ENCODE results near the gene NRXN2. TPM values are rescaled to one million over a fixed set of nuclear protein-coding genes. Genes with fewer than 3 reads are reported as not detected.

Gene NRXN2
- polyA plus RNA-seq, 3 donors: 0.07 TPM; not detected in 2

- Histone ChIP-seq H3K79me2 (ENCODE audit: insufficient read depth, low read length) (peaks cover 8% of the 10 kb centered on the region), H3K9ac (ENCODE audit: insufficient read depth, low read length, poor library complexity, severe bottlenecking) (no peak overlapping the region), H4K20me1 (ENCODE audit: insufficient read depth, low read length) (peaks cover 62% of the 10 kb centered on the region), H2AFZ (ENCODE audit: insufficient read depth, low read depth, low read length, poor library complexity, severe bottlenecking) (no peak overlapping the region), H3K27ac (ENCODE audit: low read depth in 1 of 2, low read length in 2 of 2) (no peak overlapping the region), H3K36me3 (replicated peaks in 1 of 2; ENCODE audit: control insufficient read depth in 1 of 2, insufficient read depth in 2 of 2, low read length in 2 of 2) (peaks cover 40 to 59% of the 10 kb centered on the region in 2 donors), H3K4me3 (replicated peaks in 1 of 3; ENCODE audit: low read depth in 2 of 3, low read length in 3 of 3) (no peak overlapping the region), H3K9me3 (replicated peaks in 1 of 2; ENCODE audit: control insufficient read depth in 1 of 2, insufficient read depth in 1 of 2, low read length in 2 of 2) (no peaks in the 10 kb centered on the region), H3K4me2 (replicated peaks; ENCODE audit: extremely low read depth, low read length, poor library complexity, severe bottlenecking) (no peak overlapping the region), H3K4me1 (ENCODE audit: control insufficient read depth in 1 of 2, insufficient read depth in 2 of 2, low read length in 2 of 2) (peaks cover 15 to 32% of the 10 kb centered on the region in 2 donors), H3K27me3 (ENCODE audit: control insufficient read depth in 2 of 2, insufficient read depth in 2 of 2, low read length in 2 of 2) (peaks cover 5 to 7% of the 10 kb centered on the region in 2 donors)
- 94% methylated on average over 3 of the region's 7 CpGs for WGBS (ENCODE audit: insufficient coverage)
- Mint-ChIP-seq H3K36me3 (peaks cover 44 to 54% of the 10 kb centered on the region in 2 donors), H3K27me3 (ENCODE audit: low read depth in 3 of 3) (peaks cover 7 to 9% (median 8%) of the 10 kb centered on the region in 3 donors), H3K4me3 (no peak overlapping the region), H3K4me1 (peaks cover 24% of the 10 kb centered on the region), H3K27ac (no peak overlapping the region), H3K9me3 (no peaks in the 10 kb centered on the region)
- TF ChIP-seq, protein P1, sequence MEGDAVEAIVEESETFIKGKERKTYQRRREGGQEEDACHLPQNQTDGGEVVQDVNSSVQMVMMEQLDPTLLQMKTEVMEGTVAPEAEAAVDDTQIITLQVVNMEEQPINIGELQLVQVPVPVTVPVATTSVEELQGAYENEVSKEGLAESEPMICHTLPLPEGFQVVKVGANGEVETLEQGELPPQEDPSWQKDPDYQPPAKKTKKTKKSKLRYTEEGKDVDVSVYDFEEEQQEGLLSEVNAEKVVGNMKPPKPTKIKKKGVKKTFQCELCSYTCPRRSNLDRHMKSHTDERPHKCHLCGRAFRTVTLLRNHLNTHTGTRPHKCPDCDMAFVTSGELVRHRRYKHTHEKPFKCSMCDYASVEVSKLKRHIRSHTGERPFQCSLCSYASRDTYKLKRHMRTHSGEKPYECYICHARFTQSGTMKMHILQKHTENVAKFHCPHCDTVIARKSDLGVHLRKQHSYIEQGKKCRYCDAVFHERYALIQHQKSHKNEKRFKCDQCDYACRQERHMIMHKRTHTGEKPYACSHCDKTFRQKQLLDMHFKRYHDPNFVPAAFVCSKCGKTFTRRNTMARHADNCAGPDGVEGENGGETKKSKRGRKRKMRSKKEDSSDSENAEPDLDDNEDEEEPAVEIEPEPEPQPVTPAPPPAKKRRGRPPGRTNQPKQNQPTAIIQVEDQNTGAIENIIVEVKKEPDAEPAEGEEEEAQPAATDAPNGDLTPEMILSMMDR (IDR thresholded peaks at IDR 0.05): no peak
- DNase-seq: no peak
- intact Hi-C loops (cut with micrococcal nuclease): no loop called here
These were observed 4.0 kb upstream of the NRXN2 start for GRCh38 chr11:64726867-64727530.

DNA sequence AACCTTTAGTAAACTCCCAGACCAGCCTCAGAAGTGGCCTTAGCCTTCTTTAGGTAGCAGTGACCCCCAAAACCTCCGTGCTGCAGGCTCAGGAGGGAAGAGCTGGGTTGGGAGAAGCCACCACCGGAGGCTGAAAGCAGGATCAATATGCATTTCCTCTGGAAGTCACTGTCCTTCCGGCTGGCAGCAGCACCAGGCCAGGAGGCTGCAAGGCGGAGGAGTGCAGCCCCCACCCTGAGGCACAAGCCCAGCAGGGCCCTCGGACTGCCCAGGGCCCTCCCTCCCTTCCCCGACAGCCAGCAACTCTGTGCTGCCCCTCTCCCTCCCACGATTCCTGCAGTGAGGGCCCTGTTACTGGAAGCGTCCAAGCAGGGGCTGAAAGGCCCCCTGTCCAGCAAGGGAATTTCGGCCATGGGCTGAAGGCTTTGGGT, 3.2 kb upstream of the NRXN2 start:
- Mint-ChIP-seq H3K4me3 (no peak overlapping the region), H3K4me1 (peaks cover 24% of the 10 kb centered on the region), H3K9me3 (no peaks in the 10 kb centered on the region), H3K36me3 (peaks cover 37 to 47% of the 10 kb centered on the region in 2 donors), H3K27ac (no peak overlapping the region), H3K27me3 (ENCODE audit: low read depth in 3 of 3) (peaks cover 13 to 16% (median 15%) of the 10 kb centered on the region in 3 donors)
- Histone ChIP-seq H3K4me2 (replicated peaks; ENCODE audit: extremely low read depth, low read length, poor library complexity, severe bottlenecking) (no peak overlapping the region), H3K36me3 (replicated peaks in 1 of 2; ENCODE audit: control insufficient read depth in 1 of 2, insufficient read depth in 2 of 2, low read length in 2 of 2) (peaks cover 33 to 52% of the 10 kb centered on the region in 2 donors), H2AFZ (ENCODE audit: insufficient read depth, low read depth, low read length, poor library complexity, severe bottlenecking) (no peak overlapping the region), H3K9ac (ENCODE audit: insufficient read depth, low read length, poor library complexity, severe bottlenecking) (no peak overlapping the region), H3K79me2 (ENCODE audit: insufficient read depth, low read length) (peaks cover under 1% of the 10 kb centered on the region), H3K27me3 (ENCODE audit: control insufficient read depth in 2 of 2, insufficient read depth in 2 of 2, low read length in 2 of 2) (peaks cover 5 to 14% of the 10 kb centered on the region in 2 donors), H3K9me3 (replicated peaks in 1 of 2; ENCODE audit: control insufficient read depth in 1 of 2, insufficient read depth in 1 of 2, low read length in 2 of 2) (no peaks in the 10 kb centered on the region), H4K20me1 (ENCODE audit: insufficient read depth, low read length) (peaks cover 55% of the 10 kb centered on the region), H3K4me3 (replicated peaks in 1 of 3; ENCODE audit: low read depth in 2 of 3, low read length in 3 of 3) (no peak overlapping the region), H3K27ac (ENCODE audit: low read depth in 1 of 2, low read length in 2 of 2) (no peak overlapping the region), H3K4me1 (ENCODE audit: control insufficient read depth in 1 of 2, insufficient read depth in 2 of 2, low read length in 2 of 2) (peaks cover 15 to 32% of the 10 kb centered on the region in 2 donors)
- no peak for DNase-seq
- TF ChIP-seq, protein P1 (IDR thresholded peaks at IDR 0.05): no peak
- 67% methylated on average over 6 of the region's 9 CpGs for whole genome bisulfite sequencing (ENCODE audit: insufficient coverage)
- intact Hi-C loops (cut with micrococcal nuclease): no loop called here
